Fibroblast of lung (primary cell): Measurements from ENCODE around the gene TGM4. TPM values are rescaled to one million over a fixed set of nuclear protein-coding genes. Genes with fewer than 3 reads are reported as not detected.

Experiments
- DNase-seq, 2 donors: peaks; one replicate each; pipeline versions ENCODE4 v3.0.0 to v3.0.0-alpha.2; 2010; ENCODE audit warnings: low read depth in 2 of 2
- H2AFZ ChIP-seq: 2 replicates; pipeline ENCODE4 v1.5.1; 2012; ENCODE audit warnings: low read length, control low read depth, inconsistent platforms
- H3K27ac ChIP-seq: 2 replicates; pipeline ENCODE4 v1.5.1; 2011; ENCODE audit warnings: low read length, control low read depth; ENCODE audit not compliant: insufficient read depth
- H3K27me3 ChIP-seq: 2 replicates; pipeline ENCODE4 v1.5.1; 2011; ENCODE audit warnings: mild to moderate bottlenecking, low read length; ENCODE audit not compliant: control insufficient read depth, insufficient read depth
- H3K36me3 ChIP-seq: 2 replicates; pipeline ENCODE4 v1.5.1; 2011; ENCODE audit warnings: low read length; ENCODE audit not compliant: control insufficient read depth, insufficient read depth
- H3K4me1 ChIP-seq: 2 replicates; pipeline ENCODE4 v1.5.1; 2011; ENCODE audit warnings: low read length; ENCODE audit not compliant: control insufficient read depth, insufficient read depth; ENCODE audit errors: extremely low read depth
- H3K4me2 ChIP-seq: 2 replicates; pipeline ENCODE4 v1.5.1; 2011; ENCODE audit warnings: low read length, control low read depth; ENCODE audit not compliant: insufficient read depth; ENCODE audit errors: extremely low read depth
- H3K4me3 ChIP-seq, 4 experiments: fragments of 200-600 bp in 1 of 4; sonication (generic) in 1 of 4; replicated peaks in 1 of 4; 2 replicates each; pipeline ENCODE4 v1.5.1; 2011 to 2016; ENCODE audit warnings: low read length in 4 of 4, low read depth in 3 of 4, mild to moderate bottlenecking in 3 of 4, control low read depth in 2 of 4, inconsistent platforms in 1 of 4, mixed read lengths in 1 of 4; ENCODE audit not compliant: insufficient read depth in 1 of 4; ENCODE audit errors: control extremely low read depth in 1 of 4
- H3K79me2 ChIP-seq: 2 replicates; pipeline ENCODE4 v1.5.1; 2012; ENCODE audit warnings: mild to moderate bottlenecking, low read length, inconsistent platforms; ENCODE audit not compliant: control insufficient read depth, insufficient read depth
- H3K9ac ChIP-seq: 2 replicates; pipeline ENCODE4 v1.5.1; 2011; ENCODE audit warnings: mild to moderate bottlenecking, low read length, control low read depth; ENCODE audit not compliant: insufficient read depth
- H3K9me3 ChIP-seq: 2 replicates; pipeline ENCODE4 v1.5.1; 2012; ENCODE audit warnings: low read depth, low read length; ENCODE audit not compliant: control insufficient read depth, insufficient read depth
- H4K20me1 ChIP-seq: 2 replicates; pipeline ENCODE4 v1.5.1; 2011; ENCODE audit warnings: low read length; ENCODE audit not compliant: control insufficient read depth, insufficient read depth; ENCODE audit errors: extremely low read depth
- EZH2 ChIP-seq: IDR thresholded peaks from 2 replicates; pipeline ENCODE4 v1.5.1; 2012; ENCODE audit warnings: low read length, control low read depth, mild to moderate bottlenecking; ENCODE audit errors: missing control alignments
- polyA minus RNA-seq: library from RNA; depleted of rRNA, polyadenylated mRNA; stranded (reverse); fragments of >200 nt; gene quantifications from 2 replicates; pipeline ENCODE4 v1.2.3, GENCODE V29; 2011; ENCODE audit warnings: low replicate concordance
- polyA plus RNA-seq, 2 donors: library from polyadenylated mRNA; depleted of rRNA in 1 of 2; stranded (reverse) in 1 of 2; unstranded in 1 of 2; fragments of >200 nt; gene quantifications; 2 replicates each; pipeline ENCODE4 v1.2.1, GENCODE V29; 2011 to 2012; ENCODE audit warnings: missing spikeins in 1 of 2
- total RNA-seq: library from RNA; depleted of rRNA; stranded (reverse); fragments of >200 nt; gene quantifications from 2 replicates; pipeline ENCODE4 v1.2.1, GENCODE V29; 2014
- TF ChIP-seq, protein P1 (sequence below), 2 donors: IDR thresholded peaks in 1 of 2; conservative IDR thresholded peaks in 1 of 2; 1 replicate in 1 of 2; 2 replicates in 1 of 2; pipeline ENCODE4 v1.5.1; 2011 to 2012; ENCODE audit warnings: low read length in 2 of 2, control low read depth in 1 of 2, inconsistent platforms in 1 of 2, low read depth in 1 of 2, mild to moderate bottlenecking in 1 of 2

Gene TGM4
- total RNA-seq (not detected in 2 replicates), polyA plus RNA-seq (0.02 TPM in 1 of 2 replicates, not detected in the other), polyA minus RNA-seq (not detected in 2 replicates)
- not detected in 2 replicates for polyA plus RNA-seq (2012)

DNA sequence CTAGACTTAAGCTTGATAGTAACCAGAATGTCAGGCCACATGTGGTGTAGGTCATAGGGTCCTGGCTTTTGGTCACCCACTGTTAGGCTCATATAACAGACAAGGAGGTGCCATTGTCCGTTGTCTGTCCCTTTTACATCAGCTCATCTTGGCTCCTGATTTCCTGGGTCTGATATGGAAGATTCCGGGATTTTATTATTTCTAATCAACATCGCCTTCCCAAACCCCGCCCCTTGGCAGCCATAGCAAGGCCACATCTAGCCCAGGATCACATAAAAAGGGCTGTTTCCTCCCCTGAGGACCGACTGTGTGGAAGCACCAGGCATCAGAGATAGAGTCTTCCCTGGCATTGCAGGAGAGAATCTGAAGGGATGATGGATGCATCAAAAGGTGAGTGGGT is at the start of gene TGM4:
Gene TGM4 (plus strand): TSS at position 301 of the 400 bp plus-strand sequence. CDS start 71 bp downstream, at position 372.
- no peak within 1 kb of the TSS for H3K4me3 ChIP-seq
- no peaks in the 10 kb centered on the region for H3K79me2 ChIP-seq
- TF ChIP-seq EZH2: no peak
- TF ChIP-seq, protein P1, sequence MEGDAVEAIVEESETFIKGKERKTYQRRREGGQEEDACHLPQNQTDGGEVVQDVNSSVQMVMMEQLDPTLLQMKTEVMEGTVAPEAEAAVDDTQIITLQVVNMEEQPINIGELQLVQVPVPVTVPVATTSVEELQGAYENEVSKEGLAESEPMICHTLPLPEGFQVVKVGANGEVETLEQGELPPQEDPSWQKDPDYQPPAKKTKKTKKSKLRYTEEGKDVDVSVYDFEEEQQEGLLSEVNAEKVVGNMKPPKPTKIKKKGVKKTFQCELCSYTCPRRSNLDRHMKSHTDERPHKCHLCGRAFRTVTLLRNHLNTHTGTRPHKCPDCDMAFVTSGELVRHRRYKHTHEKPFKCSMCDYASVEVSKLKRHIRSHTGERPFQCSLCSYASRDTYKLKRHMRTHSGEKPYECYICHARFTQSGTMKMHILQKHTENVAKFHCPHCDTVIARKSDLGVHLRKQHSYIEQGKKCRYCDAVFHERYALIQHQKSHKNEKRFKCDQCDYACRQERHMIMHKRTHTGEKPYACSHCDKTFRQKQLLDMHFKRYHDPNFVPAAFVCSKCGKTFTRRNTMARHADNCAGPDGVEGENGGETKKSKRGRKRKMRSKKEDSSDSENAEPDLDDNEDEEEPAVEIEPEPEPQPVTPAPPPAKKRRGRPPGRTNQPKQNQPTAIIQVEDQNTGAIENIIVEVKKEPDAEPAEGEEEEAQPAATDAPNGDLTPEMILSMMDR (conservative IDR thresholded peaks at IDR 0.05 in 1 of 2, IDR thresholded peaks at IDR 0.05 in 1 of 2; ENCODE audit: low read depth in 1 of 2, low read length in 2 of 2): no peak
- H4K20me1 ChIP-seq: no peaks in the 10 kb centered on the region
- H3K4me1 ChIP-seq: no peaks in the 10 kb centered on the region
- H3K4me2 ChIP-seq: no peak within 1 kb of the TSS
- no peaks in the 10 kb centered on the region for H3K27me3 ChIP-seq
- no peak within 1 kb of the TSS for H2AFZ ChIP-seq
- H3K36me3 ChIP-seq: no peaks in the 10 kb centered on the region
- no peaks in the 10 kb centered on the region for H3K9me3 ChIP-seq
- H3K9ac ChIP-seq: no peak within 1 kb of the TSS
- H3K27ac ChIP-seq: no peak within 1 kb of the TSS
- no peak for DNase-seq

DNA sequence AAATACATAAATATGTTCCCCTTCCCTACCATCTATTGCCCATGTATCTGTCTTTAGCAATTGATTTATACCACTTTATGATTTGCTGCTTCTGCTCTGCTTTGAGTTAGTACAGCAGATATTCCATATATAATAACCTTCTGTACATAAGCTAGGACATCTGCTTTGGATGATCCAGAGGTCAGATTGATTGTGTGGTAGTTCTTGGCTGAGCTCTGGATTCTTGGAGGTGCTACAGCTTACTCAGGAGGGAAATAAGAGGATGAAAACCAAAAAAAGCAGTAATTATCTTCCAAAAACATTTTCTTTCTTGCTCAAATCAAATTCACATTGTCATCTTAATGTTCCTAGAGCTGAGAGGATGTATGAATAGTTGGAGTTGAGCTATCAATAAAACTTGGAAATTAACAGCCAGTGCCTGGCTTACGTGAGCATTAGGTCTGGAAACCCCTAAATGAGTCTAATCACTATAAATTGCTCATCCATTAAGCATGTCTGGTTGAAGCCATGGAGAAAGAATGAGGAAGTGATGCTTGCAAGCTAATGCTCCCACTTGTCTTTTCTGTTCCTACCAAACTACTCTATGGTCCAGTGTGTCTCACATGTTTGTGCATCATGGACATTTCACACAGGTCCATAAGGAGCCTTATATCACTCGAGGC is 49.0 kb upstream of the TGM4 start:
- Histone ChIP-seq H3K79me2 (no peaks in the 10 kb centered on the region), H2AFZ (peak overlapping the region; percentile 21), H3K4me3 (no peak overlapping the region), H4K20me1 (no peaks in the 10 kb centered on the region), H3K27ac (no peak overlapping the region), H3K27me3 (no peaks in the 10 kb centered on the region), H3K4me1 (peaks cover 2% of the 10 kb centered on the region), H3K36me3 (peaks cover 3% of the 10 kb centered on the region), H3K4me2 (peak overlapping the region; percentile 33), H3K9me3 (no peaks in the 10 kb centered on the region), H3K9ac (no peak overlapping the region)
- peak; percentile 18 to 88 for DNase-seq
- TF ChIP-seq EZH2: no peak
- TF ChIP-seq, protein P1 (conservative IDR thresholded peaks at IDR 0.05 in 1 of 2, IDR thresholded peaks at IDR 0.05 in 1 of 2; ENCODE audit: low read depth in 1 of 2, low read length in 2 of 2): no peak

DNA sequence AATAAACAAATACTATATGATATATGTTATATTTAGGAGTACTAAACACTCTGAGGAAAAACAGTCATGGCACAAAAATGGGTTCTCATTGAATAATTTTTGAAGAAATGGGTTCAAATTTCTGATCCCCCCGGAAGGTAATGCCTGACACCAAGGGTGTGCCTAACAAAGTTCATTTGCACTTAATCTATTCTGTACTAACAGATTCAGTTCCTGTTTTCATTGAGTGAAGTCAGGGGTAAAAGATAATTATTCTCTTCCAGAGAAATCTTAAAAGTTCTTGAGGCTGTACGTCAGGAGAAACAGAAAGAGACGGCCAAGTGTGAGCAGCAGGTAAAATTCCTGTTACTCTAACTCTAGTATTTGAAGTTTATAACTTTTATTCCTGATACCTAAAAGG is 47.2 kb upstream of the TGM4 start:
- H2AFZ ChIP-seq: no peak overlapping the region
- TF ChIP-seq EZH2: no peak
- TF ChIP-seq, protein P1 (conservative IDR thresholded peaks at IDR 0.05 in 1 of 2, IDR thresholded peaks at IDR 0.05 in 1 of 2; ENCODE audit: low read depth in 1 of 2, low read length in 2 of 2): no peak
- no peaks in the 10 kb centered on the region for H3K27me3 ChIP-seq
- no peaks in the 10 kb centered on the region for H3K9me3 ChIP-seq
- H3K4me1 ChIP-seq: peaks cover 2% of the 10 kb centered on the region
- no peaks in the 10 kb centered on the region for H4K20me1 ChIP-seq
- no peak overlapping the region for H3K4me3 ChIP-seq
- H3K79me2 ChIP-seq: no peaks in the 10 kb centered on the region
- no peak overlapping the region for H3K9ac ChIP-seq
- no peak overlapping the region for H3K27ac ChIP-seq
- H3K36me3 ChIP-seq: peaks cover 3% of the 10 kb centered on the region
- no peak for DNase-seq
- no peak overlapping the region for H3K4me2 ChIP-seq
